HepG2 (cell line): ENCODE measurements around the gene USF1. TPM values are rescaled to one million over a fixed set of nuclear protein-coding genes. Genes with fewer than 3 reads are reported as not detected.

Experiments used
- EZH2 ChIP-seq: conservative IDR thresholded peaks from 2 replicates; pipeline ENCODE4 v1.6.1; 2012; ENCODE audit warnings: mild to moderate bottlenecking, low read depth, low read length, moderate library complexity
- GATA4 ChIP-seq: sonication (generic); IDR thresholded peaks from 2 replicates; pipeline ENCODE4 v1.6.1; 2016; ENCODE audit warnings: antibody characterized with exemption, low read depth, borderline replicate concordance
- KAT7 ChIP-seq: IDR thresholded peaks from 2 replicates; pipeline ENCODE4 v1.6.1; 2018; ENCODE audit warnings: borderline replicate concordance, missing compliant biosample characterization
- NR1H2 ChIP-seq: sonication (generic); formaldehyde crosslinking; IDR thresholded peaks from 2 replicates; pipeline ENCODE4 v1.8.1; 2022; ENCODE audit warnings: low read depth, missing genetic modification reagents, borderline replicate concordance
- RFX3 ChIP-seq: IDR thresholded peaks from 2 replicates; pipeline ENCODE4 v1.6.1; 2016; ENCODE audit warnings: missing biosample characterization, missing genetic modification reagents
- SMAD3 ChIP-seq: sonication (generic); formaldehyde crosslinking; IDR thresholded peaks from 2 replicates; pipeline ENCODE4 v1.4.0; 2020; ENCODE audit warnings: missing genetic modification reagents
- SOX6 ChIP-seq, 2 experiments: fragments of 450-650 bp in 1 of 2; sonication (generic) in 1 of 2; formaldehyde crosslinking in 1 of 2; IDR thresholded peaks; 2 replicates each; pipeline versions ENCODE4 v1.4.0 to v1.6.1; 2017 to 2020; ENCODE audit warnings: antibody characterized with exemption in 1 of 2, mild to moderate bottlenecking in 1 of 2, missing genetic modification reagents in 1 of 2
- YY1 ChIP-seq: IDR thresholded peaks from 2 replicates; pipeline ENCODE4 v1.6.1; 2011; ENCODE audit warnings: low read length, low read depth, moderate library complexity, mild to moderate bottlenecking; ENCODE audit not compliant: insufficient read depth, insufficient replicate concordance
- ZNF513 ChIP-seq: sonication (generic); formaldehyde crosslinking; conservative IDR thresholded peaks from 2 replicates; pipeline ENCODE4 v1.5.0; 2020; ENCODE audit warnings: missing genetic modification reagents
- ZNF781 ChIP-seq: sonication (generic); formaldehyde crosslinking; IDR thresholded peaks from 2 replicates; pipeline ENCODE4 v1.5.1; 2020; ENCODE audit warnings: borderline replicate concordance, mild to moderate bottlenecking, missing genetic modification reagents; ENCODE audit errors: not compliant biosample characterization
- polyA plus RNA-seq, 8 experiments: library from polyadenylated mRNA; depleted of rRNA in 3 of 8; stranded (reverse) in 7 of 8; unstranded in 1 of 8; fragments of >200 nt; fragmentation: Illumina TruSeq in 4 of 8; extraction: Trizol in 4 of 8; gene quantifications; 2 replicates each; pipeline versions ENCODE4 v1.2.1 to v1.2.3, GENCODE V29; 2011 to 2016; ENCODE audit warnings: low read depth in 4 of 8, missing spikeins in 1 of 8, mixed read lengths in 1 of 8; ENCODE audit not compliant: insufficient read depth in 1 of 8
- total RNA-seq, 5 experiments: library from RNA; depleted of rRNA; stranded (reverse); fragments of >200 nt; fragmentation: Illumina TruSeq; extraction: Trizol; gene quantifications; 2 replicates each; pipeline ENCODE4 v1.2.3, GENCODE V29; 2016; ENCODE audit warnings: low read depth in 1 of 5
- TF ChIP-seq, protein P1 (sequence below): sonication (generic); formaldehyde crosslinking; IDR thresholded peaks from 2 replicates; pipeline ENCODE4 v1.4.0; 2020; ENCODE audit warnings: missing genetic modification reagents
- TF ChIP-seq, protein P2 (sequence below): sonication (generic); formaldehyde crosslinking; IDR thresholded peaks from 2 replicates; pipeline ENCODE4 v1.4.0; 2020; ENCODE audit warnings: missing genetic modification reagents
- TF ChIP-seq, protein P3 (sequence below): sonication (generic); formaldehyde crosslinking; IDR thresholded peaks from 2 replicates; pipeline ENCODE4 v1.4.0; 2020; ENCODE audit warnings: missing genetic modification reagents
- TF ChIP-seq, protein P4 (sequence below): sonication (generic); formaldehyde crosslinking; IDR thresholded peaks from 2 replicates; pipeline ENCODE4 v1.4.0; 2020; ENCODE audit warnings: missing genetic modification reagents

The USF1 gene
- total and polyA plus RNA-seq, 2 of the 13 experiments (the other 11 are each of a cell fraction or from before 2014, with no cell fraction given) = 26.9 to 39.4 TPM

GRCh38 chr1:161045736-161046604, at the start of gene USF1 (continued):
- TF ChIP-seq, protein P1, sequence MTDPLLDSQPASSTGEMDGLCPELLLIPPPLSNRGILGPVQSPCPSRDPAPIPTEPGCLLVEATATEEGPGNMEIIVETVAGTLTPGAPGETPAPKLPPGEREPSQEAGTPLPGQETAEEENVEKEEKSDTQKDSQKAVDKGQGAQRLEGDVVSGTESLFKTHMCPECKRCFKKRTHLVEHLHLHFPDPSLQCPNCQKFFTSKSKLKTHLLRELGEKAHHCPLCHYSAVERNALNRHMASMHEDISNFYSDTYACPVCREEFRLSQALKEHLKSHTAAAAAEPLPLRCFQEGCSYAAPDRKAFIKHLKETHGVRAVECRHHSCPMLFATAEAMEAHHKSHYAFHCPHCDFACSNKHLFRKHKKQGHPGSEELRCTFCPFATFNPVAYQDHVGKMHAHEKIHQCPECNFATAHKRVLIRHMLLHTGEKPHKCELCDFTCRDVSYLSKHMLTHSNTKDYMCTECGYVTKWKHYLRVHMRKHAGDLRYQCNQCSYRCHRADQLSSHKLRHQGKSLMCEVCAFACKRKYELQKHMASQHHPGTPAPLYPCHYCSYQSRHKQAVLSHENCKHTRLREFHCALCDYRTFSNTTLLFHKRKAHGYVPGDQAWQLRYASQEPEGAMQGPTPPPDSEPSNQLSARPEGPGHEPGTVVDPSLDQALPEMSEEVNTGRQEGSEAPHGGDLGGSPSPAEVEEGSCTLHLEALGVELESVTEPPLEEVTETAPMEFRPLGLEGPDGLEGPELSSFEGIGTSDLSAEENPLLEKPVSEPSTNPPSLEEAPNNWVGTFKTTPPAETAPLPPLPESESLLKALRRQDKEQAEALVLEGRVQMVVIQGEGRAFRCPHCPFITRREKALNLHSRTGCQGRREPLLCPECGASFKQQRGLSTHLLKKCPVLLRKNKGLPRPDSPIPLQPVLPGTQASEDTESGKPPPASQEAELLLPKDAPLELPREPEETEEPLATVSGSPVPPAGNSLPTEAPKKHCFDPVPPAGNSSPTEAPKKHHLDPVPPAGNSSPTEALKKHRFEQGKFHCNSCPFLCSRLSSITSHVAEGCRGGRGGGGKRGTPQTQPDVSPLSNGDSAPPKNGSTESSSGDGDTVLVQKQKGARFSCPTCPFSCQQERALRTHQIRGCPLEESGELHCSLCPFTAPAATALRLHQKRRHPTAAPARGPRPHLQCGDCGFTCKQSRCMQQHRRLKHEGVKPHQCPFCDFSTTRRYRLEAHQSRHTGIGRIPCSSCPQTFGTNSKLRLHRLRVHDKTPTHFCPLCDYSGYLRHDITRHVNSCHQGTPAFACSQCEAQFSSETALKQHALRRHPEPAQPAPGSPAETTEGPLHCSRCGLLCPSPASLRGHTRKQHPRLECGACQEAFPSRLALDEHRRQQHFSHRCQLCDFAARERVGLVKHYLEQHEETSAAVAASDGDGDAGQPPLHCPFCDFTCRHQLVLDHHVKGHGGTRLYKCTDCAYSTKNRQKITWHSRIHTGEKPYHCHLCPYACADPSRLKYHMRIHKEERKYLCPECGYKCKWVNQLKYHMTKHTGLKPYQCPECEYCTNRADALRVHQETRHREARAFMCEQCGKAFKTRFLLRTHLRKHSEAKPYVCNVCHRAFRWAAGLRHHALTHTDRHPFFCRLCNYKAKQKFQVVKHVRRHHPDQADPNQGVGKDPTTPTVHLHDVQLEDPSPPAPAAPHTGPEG = peak; percentile 40; the same call in 1 of the 2 replicates
- no peak for TF ChIP-seq EZH2
- TF ChIP-seq RFX3 (CRISPR knock-in tag) = no peak
- peak; percentile 15; the same call in 1 of the 2 replicates for TF ChIP-seq GATA4
- TF ChIP-seq, protein P2, sequence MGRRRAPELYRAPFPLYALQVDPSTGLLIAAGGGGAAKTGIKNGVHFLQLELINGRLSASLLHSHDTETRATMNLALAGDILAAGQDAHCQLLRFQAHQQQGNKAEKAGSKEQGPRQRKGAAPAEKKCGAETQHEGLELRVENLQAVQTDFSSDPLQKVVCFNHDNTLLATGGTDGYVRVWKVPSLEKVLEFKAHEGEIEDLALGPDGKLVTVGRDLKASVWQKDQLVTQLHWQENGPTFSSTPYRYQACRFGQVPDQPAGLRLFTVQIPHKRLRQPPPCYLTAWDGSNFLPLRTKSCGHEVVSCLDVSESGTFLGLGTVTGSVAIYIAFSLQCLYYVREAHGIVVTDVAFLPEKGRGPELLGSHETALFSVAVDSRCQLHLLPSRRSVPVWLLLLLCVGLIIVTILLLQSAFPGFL (CRISPR knock-in tag) = no peak
- TF ChIP-seq SMAD3 (CRISPR knock-in tag) = peak; percentile 39; the same call in 1 of the 2 replicates
- no peak for TF ChIP-seq ZNF513 (CRISPR knock-in tag)
- TF ChIP-seq ZNF781 (CRISPR knock-in tag) = no peak
- peak; percentile 66; the same call in 1 of the 2 replicates for TF ChIP-seq KAT7 (CRISPR knock-in tag)
- TF ChIP-seq, protein P3, sequence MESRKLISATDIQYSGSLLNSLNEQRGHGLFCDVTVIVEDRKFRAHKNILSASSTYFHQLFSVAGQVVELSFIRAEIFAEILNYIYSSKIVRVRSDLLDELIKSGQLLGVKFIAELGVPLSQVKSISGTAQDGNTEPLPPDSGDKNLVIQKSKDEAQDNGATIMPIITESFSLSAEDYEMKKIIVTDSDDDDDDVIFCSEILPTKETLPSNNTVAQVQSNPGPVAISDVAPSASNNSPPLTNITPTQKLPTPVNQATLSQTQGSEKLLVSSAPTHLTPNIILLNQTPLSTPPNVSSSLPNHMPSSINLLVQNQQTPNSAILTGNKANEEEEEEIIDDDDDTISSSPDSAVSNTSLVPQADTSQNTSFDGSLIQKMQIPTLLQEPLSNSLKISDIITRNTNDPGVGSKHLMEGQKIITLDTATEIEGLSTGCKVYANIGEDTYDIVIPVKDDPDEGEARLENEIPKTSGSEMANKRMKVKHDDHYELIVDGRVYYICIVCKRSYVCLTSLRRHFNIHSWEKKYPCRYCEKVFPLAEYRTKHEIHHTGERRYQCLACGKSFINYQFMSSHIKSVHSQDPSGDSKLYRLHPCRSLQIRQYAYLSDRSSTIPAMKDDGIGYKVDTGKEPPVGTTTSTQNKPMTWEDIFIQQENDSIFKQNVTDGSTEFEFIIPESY (CRISPR knock-in tag) = peak; percentile 10; the same call in 1 of the 2 replicates
- no peak for TF ChIP-seq SOX6 (IDR thresholded peaks at IDR 0.05)
- TF ChIP-seq SOX6 (CRISPR knock-in tag; IDR thresholded peaks at IDR 0.05) = peak; percentile 71
- no peak for TF ChIP-seq NR1H2 (CRISPR knock-in tag)
- TF ChIP-seq, protein P4, sequence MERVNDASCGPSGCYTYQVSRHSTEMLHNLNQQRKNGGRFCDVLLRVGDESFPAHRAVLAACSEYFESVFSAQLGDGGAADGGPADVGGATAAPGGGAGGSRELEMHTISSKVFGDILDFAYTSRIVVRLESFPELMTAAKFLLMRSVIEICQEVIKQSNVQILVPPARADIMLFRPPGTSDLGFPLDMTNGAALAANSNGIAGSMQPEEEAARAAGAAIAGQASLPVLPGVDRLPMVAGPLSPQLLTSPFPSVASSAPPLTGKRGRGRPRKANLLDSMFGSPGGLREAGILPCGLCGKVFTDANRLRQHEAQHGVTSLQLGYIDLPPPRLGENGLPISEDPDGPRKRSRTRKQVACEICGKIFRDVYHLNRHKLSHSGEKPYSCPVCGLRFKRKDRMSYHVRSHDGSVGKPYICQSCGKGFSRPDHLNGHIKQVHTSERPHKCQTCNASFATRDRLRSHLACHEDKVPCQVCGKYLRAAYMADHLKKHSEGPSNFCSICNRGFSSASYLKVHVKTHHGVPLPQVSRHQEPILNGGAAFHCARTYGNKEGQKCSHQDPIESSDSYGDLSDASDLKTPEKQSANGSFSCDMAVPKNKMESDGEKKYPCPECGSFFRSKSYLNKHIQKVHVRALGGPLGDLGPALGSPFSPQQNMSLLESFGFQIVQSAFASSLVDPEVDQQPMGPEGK = no peak
- peak; percentile 99 for TF ChIP-seq YY1
